Measurements from ENCODE around the gene MAGEA3. TPM values are rescaled to one million over a fixed set of nuclear protein-coding genes. Genes with fewer than 3 reads are reported as not detected.

Gene MAGEA3
- total and polyA plus RNA-seq, 9 of the 15 experiments (the other 6 are each of a cell fraction or from before 2014, with no cell fraction given): 8.1 to 197 (median 144) TPM

DNA sequence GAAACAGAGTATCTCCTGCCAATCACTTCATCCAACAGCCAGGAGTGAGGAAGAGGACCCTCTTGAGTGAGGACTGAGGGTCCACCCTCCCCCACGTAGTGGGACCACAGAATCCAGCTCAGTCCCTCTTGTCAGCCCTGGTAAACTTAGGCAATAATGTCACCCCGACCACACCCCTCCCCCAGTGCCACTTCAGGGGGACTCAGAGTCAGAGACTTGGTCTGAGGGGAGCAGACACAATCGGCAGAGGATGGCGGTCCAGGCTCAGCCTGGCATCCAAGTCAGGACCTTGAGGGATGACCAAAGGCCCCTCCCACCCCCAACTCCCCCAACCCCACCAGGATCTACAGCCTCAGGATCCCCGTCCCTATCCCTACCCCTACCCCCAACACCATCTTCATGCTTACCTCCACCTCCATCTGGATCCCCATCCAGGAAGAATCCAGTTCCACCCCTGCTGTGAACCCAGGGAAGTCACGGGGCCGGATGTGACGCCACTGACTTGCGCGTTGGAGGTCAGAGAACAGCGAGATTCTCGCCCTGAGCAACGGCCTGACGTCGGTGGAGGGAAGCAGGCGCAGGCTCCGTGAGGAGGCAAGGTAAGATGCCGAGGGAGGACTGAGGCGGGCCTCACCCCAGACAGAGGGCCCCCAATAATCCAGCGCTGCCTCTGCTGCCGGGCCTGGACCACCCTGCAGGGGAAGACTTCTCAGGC, 34.8 kb downstream of the MAGEA3 start, which contains the start of the genes CSAG1 and MAGEA12 (continued):
- TF ChIP-seq ZNF512 (tag; IDR thresholded peaks at IDR 0.05) (no peak), ZFP36 (IDR thresholded peaks at IDR 0.05; ENCODE audit: low read depth, low read length, partially characterized antibody) (peak; percentile 64), ETV1 (tag; conservative IDR thresholded peaks at IDR 0.05; ENCODE audit: low read depth) (peak; percentile 78), RFX7 (CRISPR knock-in tag; IDR thresholded peaks at IDR 0.05) (no peak)
- TF ChIP-seq, protein P1, sequence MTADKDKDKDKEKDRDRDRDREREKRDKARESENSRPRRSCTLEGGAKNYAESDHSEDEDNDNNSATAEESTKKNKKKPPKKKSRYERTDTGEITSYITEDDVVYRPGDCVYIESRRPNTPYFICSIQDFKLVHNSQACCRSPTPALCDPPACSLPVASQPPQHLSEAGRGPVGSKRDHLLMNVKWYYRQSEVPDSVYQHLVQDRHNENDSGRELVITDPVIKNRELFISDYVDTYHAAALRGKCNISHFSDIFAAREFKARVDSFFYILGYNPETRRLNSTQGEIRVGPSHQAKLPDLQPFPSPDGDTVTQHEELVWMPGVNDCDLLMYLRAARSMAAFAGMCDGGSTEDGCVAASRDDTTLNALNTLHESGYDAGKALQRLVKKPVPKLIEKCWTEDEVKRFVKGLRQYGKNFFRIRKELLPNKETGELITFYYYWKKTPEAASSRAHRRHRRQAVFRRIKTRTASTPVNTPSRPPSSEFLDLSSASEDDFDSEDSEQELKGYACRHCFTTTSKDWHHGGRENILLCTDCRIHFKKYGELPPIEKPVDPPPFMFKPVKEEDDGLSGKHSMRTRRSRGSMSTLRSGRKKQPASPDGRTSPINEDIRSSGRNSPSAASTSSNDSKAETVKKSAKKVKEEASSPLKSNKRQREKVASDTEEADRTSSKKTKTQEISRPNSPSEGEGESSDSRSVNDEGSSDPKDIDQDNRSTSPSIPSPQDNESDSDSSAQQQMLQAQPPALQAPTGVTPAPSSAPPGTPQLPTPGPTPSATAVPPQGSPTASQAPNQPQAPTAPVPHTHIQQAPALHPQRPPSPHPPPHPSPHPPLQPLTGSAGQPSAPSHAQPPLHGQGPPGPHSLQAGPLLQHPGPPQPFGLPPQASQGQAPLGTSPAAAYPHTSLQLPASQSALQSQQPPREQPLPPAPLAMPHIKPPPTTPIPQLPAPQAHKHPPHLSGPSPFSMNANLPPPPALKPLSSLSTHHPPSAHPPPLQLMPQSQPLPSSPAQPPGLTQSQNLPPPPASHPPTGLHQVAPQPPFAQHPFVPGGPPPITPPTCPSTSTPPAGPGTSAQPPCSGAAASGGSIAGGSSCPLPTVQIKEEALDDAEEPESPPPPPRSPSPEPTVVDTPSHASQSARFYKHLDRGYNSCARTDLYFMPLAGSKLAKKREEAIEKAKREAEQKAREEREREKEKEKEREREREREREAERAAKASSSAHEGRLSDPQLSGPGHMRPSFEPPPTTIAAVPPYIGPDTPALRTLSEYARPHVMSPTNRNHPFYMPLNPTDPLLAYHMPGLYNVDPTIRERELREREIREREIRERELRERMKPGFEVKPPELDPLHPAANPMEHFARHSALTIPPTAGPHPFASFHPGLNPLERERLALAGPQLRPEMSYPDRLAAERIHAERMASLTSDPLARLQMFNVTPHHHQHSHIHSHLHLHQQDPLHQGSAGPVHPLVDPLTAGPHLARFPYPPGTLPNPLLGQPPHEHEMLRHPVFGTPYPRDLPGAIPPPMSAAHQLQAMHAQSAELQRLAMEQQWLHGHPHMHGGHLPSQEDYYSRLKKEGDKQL (CRISPR knock-in tag; IDR thresholded peaks at IDR 0.05; ENCODE audit: borderline replicate concordance): no peak
- TF ChIP-seq, protein P2, sequence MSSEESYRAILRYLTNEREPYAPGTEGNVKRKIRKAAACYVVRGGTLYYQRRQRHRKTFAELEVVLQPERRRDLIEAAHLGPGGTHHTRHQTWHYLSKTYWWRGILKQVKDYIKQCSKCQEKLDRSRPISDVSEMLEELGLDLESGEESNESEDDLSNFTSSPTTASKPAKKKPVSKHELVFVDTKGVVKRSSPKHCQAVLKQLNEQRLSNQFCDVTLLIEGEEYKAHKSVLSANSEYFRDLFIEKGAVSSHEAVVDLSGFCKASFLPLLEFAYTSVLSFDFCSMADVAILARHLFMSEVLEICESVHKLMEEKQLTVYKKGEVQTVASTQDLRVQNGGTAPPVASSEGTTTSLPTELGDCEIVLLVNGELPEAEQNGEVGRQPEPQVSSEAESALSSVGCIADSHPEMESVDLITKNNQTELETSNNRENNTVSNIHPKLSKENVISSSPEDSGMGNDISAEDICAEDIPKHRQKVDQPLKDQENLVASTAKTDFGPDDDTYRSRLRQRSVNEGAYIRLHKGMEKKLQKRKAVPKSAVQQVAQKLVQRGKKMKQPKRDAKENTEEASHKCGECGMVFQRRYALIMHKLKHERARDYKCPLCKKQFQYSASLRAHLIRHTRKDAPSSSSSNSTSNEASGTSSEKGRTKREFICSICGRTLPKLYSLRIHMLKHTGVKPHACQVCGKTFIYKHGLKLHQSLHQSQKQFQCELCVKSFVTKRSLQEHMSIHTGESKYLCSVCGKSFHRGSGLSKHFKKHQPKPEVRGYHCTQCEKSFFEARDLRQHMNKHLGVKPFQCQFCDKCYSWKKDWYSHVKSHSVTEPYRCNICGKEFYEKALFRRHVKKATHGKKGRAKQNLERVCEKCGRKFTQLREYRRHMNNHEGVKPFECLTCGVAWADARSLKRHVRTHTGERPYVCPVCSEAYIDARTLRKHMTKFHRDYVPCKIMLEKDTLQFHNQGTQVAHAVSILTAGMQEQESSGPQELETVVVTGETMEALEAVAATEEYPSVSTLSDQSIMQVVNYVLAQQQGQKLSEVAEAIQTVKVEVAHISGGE (CRISPR knock-in tag; IDR thresholded peaks at IDR 0.05): no peak

Measured in K562 (cell line).